GM19324 (cell line): Measurements from ENCODE around the gene DRAM2.

Source experiments
- ATAC-seq: cut with Tn5 transposase; IDR thresholded peaks from one replicate; pipeline ENCODE4 v1.9.1; 2021; ENCODE audit warnings: mild to moderate bottlenecking, moderate library complexity; ENCODE audit not compliant: unreplicated experiment, low FRiP score

DRAM2 gene

DNA sequence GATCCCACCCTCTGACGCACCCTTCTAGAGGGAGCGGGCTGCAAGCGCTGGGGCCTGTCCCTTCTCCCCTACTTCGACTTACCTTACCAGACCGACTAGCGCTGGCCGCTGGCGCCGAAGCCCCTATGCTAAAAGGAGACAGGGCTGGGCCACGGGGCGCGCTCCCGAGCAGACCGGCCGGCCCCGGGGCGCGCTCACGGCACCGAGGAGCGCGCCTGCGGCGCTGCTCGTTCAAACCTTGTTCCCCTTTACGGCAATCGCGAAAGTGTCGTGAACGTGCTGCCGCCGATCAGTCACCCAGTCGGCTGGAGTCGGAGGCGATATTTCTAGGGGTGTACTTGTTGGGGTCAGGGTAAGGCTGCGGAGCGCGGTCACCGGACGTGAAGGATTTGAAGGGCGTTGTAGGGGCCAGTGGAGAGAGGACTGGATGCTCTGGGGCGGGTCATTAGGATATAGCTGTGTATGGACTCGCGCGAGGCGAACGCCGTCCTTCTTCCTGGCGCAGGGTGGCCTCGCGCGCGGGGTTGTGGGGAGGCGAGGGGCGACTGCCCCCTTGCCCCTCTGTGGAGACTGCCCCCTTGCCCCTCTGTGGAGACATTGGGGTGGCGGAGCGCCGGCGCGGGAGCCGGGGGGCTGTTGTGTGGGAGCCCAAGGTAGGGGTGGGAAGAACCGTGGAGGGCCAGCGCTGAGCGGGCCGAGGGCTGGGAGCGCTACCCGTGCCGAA, at the start of gene DRAM2, which contains the start of gene CEPT1:
Gene DRAM2, minus strand, starts transcription at position 138 of the 724 bp plus-strand sequence. CDS start 8,539 bp downstream, outside the sequence.
Gene CEPT1, plus strand, starts transcription at position 268 of the 724 bp plus-strand sequence. CDS start 7,492 bp downstream, outside the sequence.
- peak; percentile 81 for ATAC-seq

DNA sequence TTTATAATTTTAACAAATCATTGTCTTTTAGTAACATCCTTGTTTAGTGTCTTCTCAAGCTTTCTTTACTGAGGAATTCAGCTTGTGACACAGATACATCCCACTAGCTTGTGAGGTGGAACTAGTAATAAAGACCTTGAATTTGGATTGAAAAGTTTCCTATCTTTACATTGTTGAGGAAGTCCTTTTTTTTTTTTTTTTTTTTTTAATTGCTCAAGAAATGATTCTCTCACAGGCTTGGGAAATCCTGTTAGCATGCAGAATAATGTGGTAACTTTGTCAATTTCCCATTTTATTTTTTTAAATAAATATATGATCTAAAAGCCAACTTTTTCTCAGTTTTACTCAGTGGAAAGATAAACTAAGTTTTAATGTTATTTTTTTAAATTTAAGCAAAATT, 44.8 kb upstream of the DRAM2 start:
- no peak for ATAC-seq

DNA sequence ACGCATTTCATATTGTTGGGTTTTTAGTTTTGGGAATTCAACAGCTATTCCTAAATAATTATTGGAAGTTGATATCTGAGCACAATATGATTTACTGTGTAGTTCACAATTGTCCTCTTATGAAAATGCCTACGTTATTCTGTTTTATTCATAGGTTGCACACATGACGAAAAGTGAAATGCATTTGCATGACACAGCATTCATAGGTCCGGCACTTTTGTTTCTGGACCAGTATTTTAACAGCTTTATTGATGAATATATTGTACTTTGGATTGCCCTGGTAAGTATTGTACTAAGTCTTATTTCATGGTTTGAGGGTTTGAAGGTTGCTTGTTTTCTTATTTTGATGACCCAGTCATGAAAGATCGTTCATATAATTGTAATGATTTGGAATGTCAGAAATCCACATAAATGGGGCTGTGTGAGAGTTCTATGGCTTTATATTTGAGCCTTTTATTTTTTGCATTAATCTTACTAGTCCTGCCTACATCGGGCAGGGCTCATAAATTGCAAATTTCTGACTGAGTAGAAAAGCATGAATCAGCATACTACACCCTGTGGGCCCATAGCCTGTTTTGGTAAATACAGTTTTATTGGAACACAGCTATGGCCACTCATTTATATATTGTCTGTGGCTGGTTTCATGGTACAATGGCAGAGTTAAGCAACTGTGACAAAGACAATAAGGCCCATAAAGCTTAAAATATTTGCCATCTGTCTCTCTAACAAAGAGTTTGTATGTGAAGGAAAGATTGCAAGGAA, 43.6 kb upstream of the DRAM2 start:
- ATAC-seq = no peak

DNA sequence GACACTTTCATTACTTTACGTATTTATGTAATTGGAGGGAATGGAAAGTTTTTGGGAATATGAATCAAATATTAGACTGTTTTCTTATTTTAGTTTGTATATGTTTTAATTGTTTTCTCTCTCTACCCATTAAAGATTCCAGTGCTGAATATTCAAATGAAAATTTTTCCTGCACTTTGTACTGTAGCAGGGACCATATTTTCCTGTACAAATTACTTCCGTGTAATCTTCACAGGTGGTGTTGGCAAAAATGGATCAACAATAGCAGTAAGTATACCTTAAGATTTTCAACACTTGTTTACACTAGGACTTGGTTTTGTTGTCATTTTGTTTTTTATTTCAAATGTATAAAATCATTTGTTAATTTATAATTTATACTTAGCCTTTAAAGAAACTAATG, 42.2 kb upstream of the DRAM2 start:
- no peak for ATAC-seq

DNA sequence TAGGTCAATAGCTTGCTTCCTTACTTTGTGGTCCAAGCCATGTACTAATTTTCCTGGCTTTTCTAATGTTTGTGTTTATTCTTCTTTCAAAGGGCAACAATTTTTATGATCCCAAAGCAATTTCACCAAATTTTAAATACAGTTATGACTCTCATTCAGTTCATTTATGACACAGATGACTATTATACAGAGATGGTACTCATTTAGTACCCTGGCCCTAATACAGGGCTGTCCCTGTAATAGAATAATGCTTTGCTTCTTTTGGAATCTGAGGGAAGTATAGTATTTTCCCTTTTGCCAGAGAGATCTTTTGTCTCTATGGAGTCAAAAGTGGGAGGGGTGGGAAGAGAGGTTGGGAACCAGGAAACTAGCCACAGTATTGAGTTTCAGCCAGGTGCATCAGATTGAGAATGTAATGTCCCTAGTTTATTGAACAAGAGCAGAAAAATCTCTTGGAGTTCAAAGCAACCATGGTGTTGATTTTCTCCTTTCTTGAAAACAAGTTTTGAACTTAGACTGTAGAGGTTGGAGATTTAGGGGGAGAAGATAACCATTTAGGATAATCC, 40.2 kb upstream of the DRAM2 start:
- ATAC-seq = no peak

DNA sequence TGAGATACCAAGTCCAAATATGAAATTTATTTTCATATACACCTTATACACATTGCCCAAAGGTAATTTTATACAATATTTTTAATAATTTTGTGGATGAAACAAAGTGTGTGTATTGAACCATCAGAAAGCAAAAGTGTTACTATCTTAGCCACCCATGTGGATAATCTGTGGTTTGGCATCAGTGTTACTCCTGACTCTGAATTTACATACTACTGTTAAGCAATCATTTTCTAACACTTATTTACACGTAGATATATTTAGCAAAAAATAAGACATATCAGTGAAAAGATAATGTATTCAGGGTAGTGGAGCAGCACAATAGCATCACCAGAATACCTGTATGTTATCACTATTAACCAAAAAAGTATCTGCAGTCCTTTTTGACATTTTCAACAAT, 36.8 kb upstream of the DRAM2 start:
- ATAC-seq = no peak

DNA sequence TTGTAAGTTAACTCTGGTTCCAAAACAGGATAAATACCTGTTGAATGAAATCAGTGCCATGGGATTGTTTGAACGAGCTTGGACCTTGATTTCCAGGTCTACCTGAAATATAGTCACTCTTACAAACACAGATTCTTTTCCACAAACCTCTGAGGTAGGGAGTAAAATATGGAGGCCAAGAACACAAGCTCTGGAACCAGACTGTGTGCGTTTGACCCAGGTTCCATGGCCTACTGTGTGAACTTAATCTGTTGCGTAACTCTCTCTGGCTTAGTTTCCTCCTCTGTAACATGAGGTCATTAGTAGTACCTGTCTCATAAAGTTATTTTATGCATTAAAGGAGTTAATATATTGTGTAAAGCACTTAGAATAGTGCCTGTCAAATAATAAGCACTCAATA, 35.5 kb upstream of the DRAM2 start:
- ATAC-seq = no peak

DNA sequence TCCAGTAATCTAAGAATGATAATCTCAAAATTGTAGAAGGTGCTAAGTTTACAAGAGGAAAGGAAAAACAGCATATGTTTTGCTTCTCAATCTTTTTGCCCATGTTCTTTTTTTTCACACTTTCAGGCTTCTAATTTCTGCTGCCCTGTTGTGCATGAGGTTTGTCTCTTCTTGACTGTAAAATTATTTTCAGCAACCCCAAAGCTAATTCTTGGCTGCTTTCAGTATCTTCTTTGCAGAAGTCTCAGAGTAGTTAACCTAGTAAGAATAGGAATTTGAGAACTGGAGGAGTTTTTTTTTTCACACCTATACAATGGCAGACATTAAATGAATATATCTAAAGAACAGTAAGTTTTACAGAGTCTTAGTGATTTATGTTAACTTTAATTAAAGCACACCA, 34.2 kb upstream of the DRAM2 start:
- ATAC-seq = no peak

DNA sequence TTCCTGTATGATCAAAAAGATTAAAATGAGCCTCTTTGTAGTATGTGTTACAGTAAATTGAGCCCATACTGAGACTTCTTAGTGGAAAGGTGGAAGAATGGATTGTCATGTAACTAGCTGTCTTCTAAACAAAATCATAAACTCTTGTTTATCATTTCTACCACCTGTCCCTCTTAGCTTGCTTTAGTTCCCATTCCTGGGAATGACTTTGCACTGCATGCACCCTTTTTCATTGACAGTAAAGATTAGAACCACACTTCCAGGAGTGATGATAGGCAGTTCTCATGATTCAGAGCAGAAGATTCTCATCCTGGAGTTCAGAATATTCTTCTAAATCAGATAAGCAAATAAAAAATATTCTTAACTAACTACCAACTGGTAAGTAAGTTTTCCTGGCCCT, 32.6 kb upstream of the DRAM2 start:
- ATAC-seq = no peak

DNA sequence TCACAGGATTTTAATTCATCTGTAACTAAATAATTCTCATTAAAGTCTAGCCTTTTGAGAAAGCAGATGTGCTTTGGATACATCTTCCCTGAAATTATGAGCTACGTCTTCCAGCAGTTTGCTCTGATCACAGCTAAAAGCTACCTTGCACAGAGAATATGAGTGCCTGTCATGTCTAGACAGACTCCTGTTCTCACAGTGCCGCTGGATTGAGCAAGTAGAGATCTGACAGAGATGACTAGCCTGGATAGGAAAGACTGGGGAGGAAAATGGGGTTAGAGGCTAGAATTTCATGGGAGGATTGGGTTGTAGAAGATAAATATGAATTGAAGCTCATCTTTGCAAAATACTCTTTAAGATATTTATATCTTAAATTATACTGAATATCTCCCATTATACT, 24.3 kb upstream of the DRAM2 start:
- no peak for ATAC-seq

DNA sequence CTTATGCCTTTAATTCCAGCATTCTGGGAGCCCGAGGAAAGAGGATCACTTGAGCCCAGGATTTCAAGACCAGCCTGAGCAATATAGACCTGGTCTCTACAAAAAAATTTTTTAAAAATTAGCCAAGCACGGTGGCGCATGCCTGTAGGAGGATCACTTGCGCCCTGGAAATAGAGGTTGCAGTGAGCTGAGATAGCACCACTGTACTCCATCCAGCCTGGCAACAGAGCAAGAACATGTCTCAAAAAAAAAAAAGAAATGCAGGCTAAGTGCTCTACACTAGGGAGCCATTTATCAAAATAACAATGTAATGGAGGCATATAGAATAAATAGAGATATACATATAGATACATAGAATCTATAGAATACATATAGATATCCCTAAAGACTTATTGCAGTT, 23.5 kb upstream of the DRAM2 start:
- no peak for ATAC-seq

DNA sequence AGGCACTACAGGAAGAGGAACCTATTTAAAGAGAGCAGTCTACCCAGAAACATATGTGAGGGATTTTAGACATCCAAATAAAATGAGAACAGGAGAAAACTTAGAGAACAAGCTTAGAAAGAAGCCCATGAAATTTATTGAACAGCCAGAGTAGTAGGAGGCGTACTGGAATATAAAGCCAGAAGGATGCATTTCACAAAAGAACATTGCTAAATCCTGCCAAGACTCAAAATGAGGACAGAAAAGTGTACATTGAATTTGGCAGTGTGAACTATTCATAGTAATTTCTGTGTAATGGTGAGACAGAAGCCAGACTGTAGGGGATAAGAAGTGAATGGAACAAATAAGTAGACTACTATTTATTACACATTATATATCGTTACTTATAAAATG, 22.6 kb upstream of the DRAM2 start:
- ATAC-seq = no peak

DNA sequence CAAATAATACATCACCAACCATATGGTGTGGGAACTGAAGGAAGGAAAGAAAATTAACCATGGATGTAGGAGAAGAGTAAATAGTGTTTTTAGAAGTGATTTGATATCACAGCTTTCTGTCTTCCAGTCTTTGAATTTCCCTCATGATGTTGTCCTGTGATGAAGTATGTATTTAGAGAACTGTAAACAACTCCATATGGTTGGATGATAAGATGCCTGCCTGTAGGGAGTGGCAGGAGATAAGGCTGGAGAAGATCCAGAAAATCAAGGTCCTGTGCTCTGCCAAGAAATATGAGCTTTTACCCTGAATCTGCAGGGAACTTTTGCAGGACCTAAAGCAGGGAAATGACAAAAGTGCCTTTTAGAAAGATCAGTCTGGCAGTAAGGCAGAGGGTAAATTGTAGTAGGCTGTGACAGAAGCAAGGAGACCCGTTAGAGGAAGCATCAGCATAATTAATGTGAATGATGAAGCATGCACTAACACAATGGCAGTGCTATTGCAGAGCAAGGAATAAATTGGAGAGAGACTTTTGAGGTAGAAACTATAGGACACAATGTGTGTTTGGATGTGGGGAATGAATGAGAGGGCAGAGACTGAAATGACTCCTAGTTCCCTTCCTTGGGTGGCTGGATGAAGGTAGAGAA, 22.1 kb upstream of the DRAM2 start:
- no peak for ATAC-seq

DNA sequence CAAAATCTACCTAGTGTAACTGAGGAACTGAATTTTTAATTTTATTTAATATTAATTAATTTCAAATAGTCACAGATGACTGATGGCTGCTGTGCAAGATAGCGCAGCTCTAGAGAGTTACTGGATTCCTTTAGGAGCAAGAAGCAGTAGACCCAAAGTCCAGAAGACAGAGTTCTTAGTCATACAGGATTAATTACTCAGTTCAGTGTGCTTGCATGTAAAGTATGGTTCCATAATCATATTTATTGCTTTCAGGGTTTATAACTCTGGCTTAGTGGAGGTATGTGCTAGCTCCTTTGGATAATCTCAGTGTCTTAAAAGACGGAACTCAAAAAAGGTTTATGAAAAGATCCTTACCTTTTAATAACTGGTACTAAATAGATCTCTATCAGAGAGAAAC, 17.5 kb upstream of the DRAM2 start:
- no peak for ATAC-seq

DNA sequence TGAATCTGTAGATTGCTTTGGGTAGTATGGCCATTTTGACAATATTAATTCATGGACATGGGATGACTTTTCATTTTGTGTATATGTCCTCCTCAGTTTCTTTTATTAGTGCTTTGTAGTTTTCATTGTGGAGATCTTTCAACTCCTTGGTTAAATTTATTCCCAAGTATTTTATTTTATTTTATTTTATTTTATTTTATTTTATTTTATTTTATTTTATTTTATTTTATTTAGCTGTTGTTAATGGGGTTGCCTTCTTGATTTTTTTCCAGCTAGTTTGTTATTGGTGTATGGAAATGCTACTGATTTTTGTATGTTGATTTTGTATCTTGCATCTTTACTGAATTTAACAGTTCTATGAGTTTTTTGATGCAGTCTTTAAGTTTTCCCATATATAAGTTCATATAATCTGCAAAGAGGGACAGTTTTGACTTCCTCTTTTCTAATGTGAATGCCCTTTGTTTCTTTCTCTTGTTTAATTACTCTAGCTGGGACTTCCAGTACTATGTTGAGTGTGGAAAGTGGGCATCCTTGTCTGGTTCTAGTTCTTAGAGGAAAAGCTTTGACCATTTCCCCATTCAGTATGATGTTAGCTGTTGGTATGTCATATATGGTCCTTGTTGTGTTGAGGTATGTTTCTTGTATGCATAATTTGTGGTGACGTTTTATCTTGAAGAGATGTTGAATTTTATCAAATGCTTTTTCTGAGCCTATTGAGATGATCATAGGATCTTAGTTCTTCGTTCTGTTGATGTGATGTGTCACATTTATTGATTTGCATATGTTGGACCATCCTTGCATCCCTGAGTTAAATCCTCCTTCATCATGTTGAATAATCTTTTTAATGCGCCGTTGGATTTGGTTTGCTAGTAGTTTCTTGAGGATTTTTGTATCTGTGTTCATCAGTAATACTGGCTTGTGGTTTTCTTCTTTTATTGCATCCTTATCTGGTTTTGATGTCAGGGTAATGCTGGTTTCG, 14.4 kb upstream of the DRAM2 start:
- ATAC-seq = no peak

DNA sequence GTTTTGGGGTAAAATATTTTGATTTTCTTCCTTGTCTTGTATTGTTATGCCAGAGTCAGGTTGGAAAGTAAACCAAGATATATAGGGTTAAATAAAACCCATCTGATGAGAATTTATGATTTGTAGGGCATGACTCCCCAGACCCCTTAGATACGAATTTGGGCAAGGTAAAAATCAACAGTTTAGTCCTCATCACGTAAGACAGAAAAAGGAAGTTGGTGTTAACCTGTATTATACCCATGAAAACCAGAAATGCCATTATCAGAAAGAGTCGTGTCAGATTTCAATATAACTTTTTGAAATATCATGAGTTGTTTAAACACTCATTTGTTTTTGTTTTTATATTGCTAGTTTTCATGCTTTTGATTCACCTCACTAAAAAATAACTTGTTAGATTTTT, 11.9 kb upstream of the DRAM2 start:
- no peak for ATAC-seq

DNA sequence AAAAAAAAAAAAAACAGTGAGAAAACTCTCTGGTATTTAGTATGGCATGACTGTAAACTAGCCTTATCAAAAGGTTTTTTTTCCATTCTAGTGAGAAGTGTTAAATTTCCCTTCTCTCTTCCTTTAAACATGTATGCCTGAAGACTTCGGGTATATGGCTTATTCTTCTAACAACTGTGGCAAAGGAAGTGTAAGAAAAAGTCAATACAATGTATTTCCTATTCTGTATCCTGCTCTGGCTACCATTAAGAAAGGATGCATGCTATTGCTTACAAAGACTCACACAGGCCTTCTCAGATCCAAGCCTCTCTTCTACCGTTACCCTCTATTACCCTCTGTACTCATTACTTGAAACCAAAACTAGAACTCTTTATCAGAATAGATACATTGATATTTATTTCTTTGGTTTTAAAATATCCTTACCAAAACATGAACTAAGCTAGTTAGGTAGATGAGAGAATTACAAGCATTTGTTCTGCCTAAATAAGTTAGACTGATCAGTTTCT, 8.5 kb upstream of the DRAM2 start:
- no peak for ATAC-seq

DNA sequence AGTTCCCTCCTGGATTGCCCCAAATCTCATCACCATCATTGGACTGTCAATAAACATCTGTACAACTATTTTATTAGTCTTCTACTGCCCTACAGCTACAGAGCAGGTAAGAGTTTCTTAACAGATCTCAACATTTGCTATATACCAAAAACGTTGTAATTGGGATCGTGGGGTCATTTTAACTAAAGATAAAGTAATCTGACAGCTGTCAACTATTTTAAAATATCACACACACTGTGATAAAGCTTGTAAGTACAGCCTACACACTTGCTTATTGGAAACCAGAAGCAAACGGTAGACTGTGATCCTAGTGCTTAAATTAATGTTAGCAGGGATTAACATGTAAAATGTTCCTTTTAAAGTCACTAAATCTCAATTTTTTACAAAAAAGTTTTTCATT, 8.1 kb upstream of the DRAM2 start:
- no peak for ATAC-seq

DNA sequence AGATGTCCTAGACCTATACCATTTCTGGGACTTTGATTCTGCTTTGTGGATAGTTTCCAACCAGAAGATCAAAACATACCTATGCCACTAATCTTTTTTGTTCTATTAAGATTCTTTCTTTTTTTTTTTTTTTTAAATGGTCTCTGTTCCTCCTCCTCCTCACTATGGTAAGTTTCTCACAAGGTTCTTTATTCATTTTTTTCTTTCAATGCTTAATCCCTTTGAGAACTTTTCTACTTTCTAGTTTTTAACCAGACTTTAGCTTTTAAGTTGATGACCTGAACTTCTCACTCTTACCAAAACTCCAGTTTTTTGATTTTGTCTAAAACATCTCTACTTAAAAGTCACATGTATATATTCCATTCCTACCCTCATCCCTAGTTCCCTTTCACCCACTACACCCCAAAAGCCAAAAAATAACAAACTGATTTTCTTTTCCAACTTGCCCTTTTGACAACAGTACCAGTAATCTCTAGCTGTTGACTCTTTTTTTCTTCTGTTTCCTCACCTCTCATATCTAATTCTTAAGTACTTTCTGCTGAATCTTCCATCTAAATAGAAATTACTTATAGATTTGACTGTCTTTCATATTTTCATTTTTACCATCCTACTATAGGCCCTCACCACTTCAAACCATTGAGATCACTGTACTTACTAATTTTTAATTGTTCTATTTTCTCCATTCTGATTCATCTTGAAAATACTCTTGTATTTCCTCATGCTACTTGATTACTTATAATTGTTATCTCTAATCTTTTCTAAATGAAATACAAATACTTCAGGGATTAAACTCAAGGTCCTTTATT, 6.3 kb upstream of the DRAM2 start:
- ATAC-seq = no peak
